ENCODE measurements around the gene NXPE3. TPM values are rescaled to one million over a fixed set of nuclear protein-coding genes. Genes with fewer than 3 reads are reported as not detected.

The NXPE3 gene
- total RNA-seq (10 to 100 TPM; 15.9 to 17.0 TPM), polyA plus RNA-seq (ENCODE audit: insufficient read length in 6 of 6) (10 to 100 TPM; 10.0 to 16.0 (median 11.7) TPM)
- long read RNA-seq, donor 1: 0 reads
- long read RNA-seq, donor 2, partial matches to known transcripts: 0 of 3 reads
- long read RNA-seq, donor 2, other reads (novel, unspliced or antisense): 0 of 3 reads
- long read RNA-seq, donor 3, partial matches to known transcripts: 0 of 2 reads
- long read RNA-seq, donor 3, other reads (novel, unspliced or antisense): 0 of 2 reads
- long read RNA-seq, donor 4, partial matches to known transcripts: 3 of 4 reads
- long read RNA-seq, donor 4, other reads (novel, unspliced or antisense): 1 of 4 reads
- long read RNA-seq, donor 5, full-length matches to known transcripts: 1 of 1 reads
- long read RNA-seq, donor 5, partial matches to known transcripts: 0 of 1 reads
- long read RNA-seq, donor 5, other reads (novel, unspliced or antisense): 0 of 1 reads
- long read RNA-seq, donor 6, full-length matches to known transcripts: 1 of 1 reads
- long read RNA-seq, donor 6, partial matches to known transcripts: 0 of 1 reads
- long read RNA-seq, donor 6, other reads (novel, unspliced or antisense): 0 of 1 reads
- long read RNA-seq, donor 7, partial matches to known transcripts: 0 of 2 reads
- long read RNA-seq, donor 7, other reads (novel, unspliced or antisense): 0 of 2 reads
- long read RNA-seq, donor 8, partial matches to known transcripts: 0 of 2 reads
- long read RNA-seq, donor 8, other reads (novel, unspliced or antisense): 0 of 2 reads
- long read RNA-seq, donor 9: 0 reads
- long read RNA-seq, donor 10, partial matches to known transcripts: 2 of 2 reads
- long read RNA-seq, donor 10, other reads (novel, unspliced or antisense): 0 of 2 reads
- long read RNA-seq, donor 11, partial matches to known transcripts: 0 of 2 reads
- long read RNA-seq, donor 11, other reads (novel, unspliced or antisense): 0 of 2 reads
- long read RNA-seq, donor 12, partial matches to known transcripts: 0 of 1 reads
- long read RNA-seq, donor 12, other reads (novel, unspliced or antisense): 0 of 1 reads

DNA sequence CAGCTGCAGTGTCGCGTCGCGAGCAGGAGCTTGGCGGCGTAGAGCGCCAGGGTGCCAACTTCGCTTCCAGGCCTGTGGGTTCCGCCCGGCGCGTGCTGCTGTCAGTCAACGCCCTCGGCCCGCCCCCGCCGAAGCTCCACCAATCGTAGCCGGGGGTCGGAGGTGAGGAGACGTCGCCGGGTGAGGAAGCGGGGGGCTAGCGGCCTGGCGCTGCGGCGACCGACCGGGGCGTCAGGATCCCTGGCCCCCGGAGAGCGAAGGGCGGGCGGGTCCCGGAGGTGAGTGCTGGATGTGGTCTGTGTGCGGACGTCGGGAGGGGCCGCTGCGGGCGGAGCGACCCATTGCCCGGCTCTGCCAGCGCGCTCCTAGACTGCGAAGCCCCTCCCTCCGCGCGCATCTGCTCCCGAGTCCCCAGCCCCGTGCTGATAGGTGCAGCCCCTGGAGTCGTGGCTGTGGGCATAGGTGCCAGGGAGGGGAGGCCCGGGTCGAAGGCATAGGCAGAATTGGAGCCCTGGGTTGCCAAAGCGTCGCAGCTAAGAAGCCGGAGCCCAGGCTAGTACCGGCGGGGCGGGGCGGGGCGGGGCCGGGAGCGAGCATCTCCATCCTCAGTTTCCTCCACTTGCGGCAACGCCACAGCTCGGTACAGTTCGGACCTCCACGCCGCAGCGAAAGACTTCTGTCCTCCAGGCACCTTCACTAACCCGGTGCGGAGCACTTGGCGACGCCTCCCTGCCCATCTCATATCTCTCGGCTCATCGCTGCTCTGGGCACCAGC lies at the start of gene NXPE3:
Gene NXPE3, plus strand, starts transcription at position 165 of the 775 bp plus-strand sequence. CDS start 6,386 bp downstream, outside the sequence.
- Histone ChIP-seq H3K4me3 (peak within 1 kb of the TSS; percentile 79 to 98), H3K9me3 (no peaks in the 10 kb centered on the region), H3K36me3 (peaks cover 0 to 17% of the 10 kb centered on the region in 2 donors), H3K4me1 (peaks cover 6 to 38% of the 10 kb centered on the region in 2 donors), H3K27me3 (no peaks in the 10 kb centered on the region), H3K27ac (peak within 1 kb of the TSS; percentile 81 to 89)
- peak; percentile 99 for ATAC-seq
- peak; percentile 81 to 97 (median 91) for DNase-seq
- intact Hi-C loops (cut with DNase I): no loop called here
- TF ChIP-seq, protein P1, sequence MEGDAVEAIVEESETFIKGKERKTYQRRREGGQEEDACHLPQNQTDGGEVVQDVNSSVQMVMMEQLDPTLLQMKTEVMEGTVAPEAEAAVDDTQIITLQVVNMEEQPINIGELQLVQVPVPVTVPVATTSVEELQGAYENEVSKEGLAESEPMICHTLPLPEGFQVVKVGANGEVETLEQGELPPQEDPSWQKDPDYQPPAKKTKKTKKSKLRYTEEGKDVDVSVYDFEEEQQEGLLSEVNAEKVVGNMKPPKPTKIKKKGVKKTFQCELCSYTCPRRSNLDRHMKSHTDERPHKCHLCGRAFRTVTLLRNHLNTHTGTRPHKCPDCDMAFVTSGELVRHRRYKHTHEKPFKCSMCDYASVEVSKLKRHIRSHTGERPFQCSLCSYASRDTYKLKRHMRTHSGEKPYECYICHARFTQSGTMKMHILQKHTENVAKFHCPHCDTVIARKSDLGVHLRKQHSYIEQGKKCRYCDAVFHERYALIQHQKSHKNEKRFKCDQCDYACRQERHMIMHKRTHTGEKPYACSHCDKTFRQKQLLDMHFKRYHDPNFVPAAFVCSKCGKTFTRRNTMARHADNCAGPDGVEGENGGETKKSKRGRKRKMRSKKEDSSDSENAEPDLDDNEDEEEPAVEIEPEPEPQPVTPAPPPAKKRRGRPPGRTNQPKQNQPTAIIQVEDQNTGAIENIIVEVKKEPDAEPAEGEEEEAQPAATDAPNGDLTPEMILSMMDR (IDR thresholded peaks at IDR 0.05): no peak

GRCh38 chr3:101729586-101729985 lies 49.4 kb upstream of the NXPE3 start:
- DNase-seq (no peak), ATAC-seq (no peak)
- TF ChIP-seq, protein P1 (IDR thresholded peaks at IDR 0.05): no peak
- H3K27me3 ChIP-seq: no peaks in the 10 kb centered on the region
- H3K36me3 ChIP-seq: peaks cover 0 to 53% of the 10 kb centered on the region in 2 donors
- no peak overlapping the region for H3K4me3 ChIP-seq
- peaks cover 0 to 12% of the 10 kb centered on the region in 2 donors for H3K4me1 ChIP-seq
- intact Hi-C loops (cut with DNase I): no loop called here
- H3K9me3 ChIP-seq: no peaks in the 10 kb centered on the region
- H3K27ac ChIP-seq: no peak overlapping the region

DNA sequence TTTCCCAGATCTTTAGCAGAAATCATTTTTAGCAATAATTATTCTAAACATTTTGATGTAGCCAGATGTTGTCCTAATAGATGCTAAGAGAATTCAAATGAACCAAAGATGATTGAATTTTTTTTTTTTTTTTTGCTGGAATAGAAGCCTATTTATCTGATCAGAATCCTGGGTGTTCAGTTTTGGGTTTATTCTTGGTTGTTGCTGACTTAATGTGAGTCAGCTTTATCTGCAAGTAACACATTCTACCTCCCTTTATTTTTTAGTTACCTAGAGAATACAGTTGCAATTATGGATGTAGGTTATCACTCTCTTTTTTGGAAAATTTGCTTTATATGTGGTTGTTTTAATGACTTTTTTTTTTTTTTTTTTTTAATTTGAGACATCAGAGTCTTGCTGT lies 48.2 kb upstream of the NXPE3 start:
- intact Hi-C loops (cut with DNase I): no loop called here
- peaks cover 0 to 66% of the 10 kb centered on the region in 2 donors for H3K36me3 ChIP-seq
- ATAC-seq: no peak

DNA sequence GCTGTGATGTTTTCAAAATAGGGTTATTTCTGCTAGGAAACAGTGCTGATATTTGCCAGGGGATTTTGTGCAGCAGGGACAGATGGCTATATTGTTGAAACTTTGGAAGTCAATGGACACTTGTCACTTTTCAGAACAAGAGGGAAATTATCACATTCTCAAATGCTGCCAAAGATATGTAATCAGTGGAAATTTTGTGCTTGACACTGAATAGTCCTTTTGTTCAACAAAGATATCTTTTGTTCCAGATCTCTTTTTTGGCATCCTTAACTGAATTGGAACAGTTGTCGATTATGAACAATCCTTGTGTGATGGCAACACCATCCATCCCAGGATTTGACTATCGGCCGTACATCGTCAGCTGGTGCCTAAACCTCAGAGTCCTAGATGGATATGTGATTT lies 46.8 kb upstream of the NXPE3 start:
- Histone ChIP-seq H3K4me1 (no peaks in the 10 kb centered on the region), H3K9me3 (no peaks in the 10 kb centered on the region), H3K4me3 (no peak overlapping the region), H3K27me3 (no peaks in the 10 kb centered on the region), H3K36me3 (peaks cover 0 to 76% of the 10 kb centered on the region in 2 donors), H3K27ac (no peak overlapping the region)
- TF ChIP-seq, protein P1 (IDR thresholded peaks at IDR 0.05): no peak
- intact Hi-C loops (cut with DNase I): no loop called here
- DNase-seq (no peak), ATAC-seq (no peak)

More for the DNA sequence above, 48.2 kb upstream of the NXPE3 start:
- TF ChIP-seq, protein P1 (IDR thresholded peaks at IDR 0.05): no peak
- Histone ChIP-seq H3K4me1 (peaks cover 0 to 7% of the 10 kb centered on the region in 2 donors), H3K9me3 (no peaks in the 10 kb centered on the region), H3K4me3 (no peak overlapping the region), H3K27me3 (no peaks in the 10 kb centered on the region), H3K27ac (no peak overlapping the region)
- no peak for DNase-seq
